ENCODE results near the gene AMZ2.
"Not testable (repeated sequence)": the region's sequence is repeated elsewhere in the genome, so short reads cannot be mapped to it uniquely, and the experiment has no call there.

The AMZ2 gene

GRCh38 chr17:68247445-68248198, at the start of gene AMZ2:
AMZ2 (plus strand) TSS chr17:68248043; CDS start chr17:68250188, 2,145 bp downstream.
- peak; percentile 92 to 98 for DNase-seq

DNA sequence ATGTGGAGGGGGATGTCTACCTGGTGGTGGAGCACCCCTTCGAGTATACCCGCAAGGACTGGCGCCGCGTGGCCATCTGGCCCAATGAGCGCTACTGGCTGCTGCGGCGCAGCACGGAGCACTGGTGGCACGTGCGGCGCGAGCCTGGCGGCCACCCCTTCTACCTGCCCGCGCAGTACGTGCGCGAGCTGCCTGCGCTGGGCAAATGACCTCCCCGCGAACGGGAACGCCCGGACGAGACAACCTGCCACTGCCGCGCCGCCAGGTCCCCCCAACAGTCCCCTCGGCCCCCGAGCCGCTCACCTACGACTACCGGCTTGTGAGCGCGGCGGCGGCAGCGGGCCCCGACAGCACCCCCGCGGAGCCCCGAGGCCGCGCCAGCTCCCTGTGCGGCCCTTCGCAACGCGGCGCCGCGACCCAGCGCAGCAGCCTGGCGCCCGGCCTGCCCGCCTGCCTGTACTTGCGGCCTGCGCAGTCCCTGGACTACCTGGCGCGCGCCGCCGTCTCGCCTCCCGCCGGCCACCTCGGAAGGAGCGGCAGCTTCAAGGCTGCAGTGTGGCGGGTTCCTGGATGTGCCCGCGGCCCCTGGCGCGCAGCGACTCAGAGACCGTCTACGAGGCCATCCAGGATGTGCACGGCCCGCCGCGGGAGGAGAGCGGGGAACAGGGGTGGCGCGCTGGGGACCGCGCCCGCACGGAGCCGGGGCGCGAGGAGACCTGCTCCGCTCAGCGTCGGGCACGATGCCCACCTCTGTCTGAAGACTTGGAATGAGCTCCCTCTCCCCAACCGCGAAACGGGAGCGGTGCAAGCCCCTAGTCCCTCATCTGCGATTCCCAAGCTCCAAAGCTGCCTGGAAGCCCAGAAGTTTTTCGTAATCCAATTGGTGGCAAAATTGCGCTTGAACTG, 48.7 kb upstream of the AMZ2 start:
- peak in 1 of 2 experiments; percentile 60 for DNase-seq

- peak in 1 of 2 experiments; percentile 60 for DNase-seq
Measured at GRCh38 chr17:68199837-68200688, 47.8 kb upstream of the AMZ2 start.

GRCh38 chr17:68200689-68201417, 47.0 kb upstream of the AMZ2 start:
- peak; percentile 86 to 92 for DNase-seq

- DNase-seq = not testable (repeated sequence)
Measured at GRCh38 chr17:68201418-68201771, 46.4 kb upstream of the AMZ2 start.

- not testable (repeated sequence) for DNase-seq
Measured at GRCh38 chr17:68202321-68202720, 45.5 kb upstream of the AMZ2 start.

DNA sequence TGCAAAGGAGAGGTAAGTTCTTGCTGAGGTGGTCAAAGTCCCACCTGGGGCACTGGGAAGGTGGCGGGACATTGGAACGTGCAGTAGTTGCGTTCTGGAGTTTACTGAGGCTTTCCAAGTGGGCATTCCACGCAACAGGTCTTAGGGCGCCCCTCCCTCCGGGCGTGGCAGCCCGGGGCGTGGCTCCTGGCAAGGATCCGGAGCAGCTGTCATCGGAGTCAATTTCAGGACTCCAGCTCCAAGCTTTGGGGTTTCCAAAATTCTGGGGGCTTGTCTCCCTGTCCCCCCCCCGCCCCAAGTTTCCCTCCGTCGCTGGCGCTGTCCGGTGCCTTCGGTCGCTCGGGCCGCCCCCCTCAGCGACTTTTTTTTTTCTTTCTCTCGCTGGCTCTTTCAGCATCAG, 43.1 kb upstream of the AMZ2 start:
- DNase-seq = peak in 1 of 2 experiments; percentile 48

DNA sequence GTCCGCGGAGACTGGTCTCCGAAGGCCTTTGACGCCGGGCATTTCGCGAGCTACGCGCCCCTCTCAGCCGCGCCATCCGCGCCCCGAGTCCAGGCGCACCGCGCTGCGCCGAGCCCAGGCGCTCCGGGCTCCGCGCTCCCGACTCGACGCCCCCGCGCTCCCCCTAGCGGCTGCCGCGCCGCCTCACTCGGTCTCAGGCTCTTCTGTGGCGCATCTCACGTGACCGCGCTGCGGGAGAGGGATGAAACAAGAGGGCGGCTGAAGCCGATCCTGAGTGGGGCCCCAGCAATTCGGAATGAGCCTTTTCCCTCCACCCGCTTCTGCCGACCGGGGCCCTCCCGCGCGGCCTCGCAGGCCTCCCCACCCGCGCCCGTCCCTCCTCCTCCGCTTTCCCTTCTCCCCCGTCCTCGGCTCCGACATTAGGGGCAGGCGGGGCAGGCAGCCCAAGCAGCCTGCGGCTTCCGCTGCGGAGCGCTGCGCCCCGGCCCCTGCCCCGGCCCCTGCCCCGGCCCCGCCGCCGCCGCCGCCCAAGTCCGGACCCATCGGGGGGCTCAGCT, 42.5 kb upstream of the AMZ2 start:
- DNase-seq = peak; percentile 91

DNA sequence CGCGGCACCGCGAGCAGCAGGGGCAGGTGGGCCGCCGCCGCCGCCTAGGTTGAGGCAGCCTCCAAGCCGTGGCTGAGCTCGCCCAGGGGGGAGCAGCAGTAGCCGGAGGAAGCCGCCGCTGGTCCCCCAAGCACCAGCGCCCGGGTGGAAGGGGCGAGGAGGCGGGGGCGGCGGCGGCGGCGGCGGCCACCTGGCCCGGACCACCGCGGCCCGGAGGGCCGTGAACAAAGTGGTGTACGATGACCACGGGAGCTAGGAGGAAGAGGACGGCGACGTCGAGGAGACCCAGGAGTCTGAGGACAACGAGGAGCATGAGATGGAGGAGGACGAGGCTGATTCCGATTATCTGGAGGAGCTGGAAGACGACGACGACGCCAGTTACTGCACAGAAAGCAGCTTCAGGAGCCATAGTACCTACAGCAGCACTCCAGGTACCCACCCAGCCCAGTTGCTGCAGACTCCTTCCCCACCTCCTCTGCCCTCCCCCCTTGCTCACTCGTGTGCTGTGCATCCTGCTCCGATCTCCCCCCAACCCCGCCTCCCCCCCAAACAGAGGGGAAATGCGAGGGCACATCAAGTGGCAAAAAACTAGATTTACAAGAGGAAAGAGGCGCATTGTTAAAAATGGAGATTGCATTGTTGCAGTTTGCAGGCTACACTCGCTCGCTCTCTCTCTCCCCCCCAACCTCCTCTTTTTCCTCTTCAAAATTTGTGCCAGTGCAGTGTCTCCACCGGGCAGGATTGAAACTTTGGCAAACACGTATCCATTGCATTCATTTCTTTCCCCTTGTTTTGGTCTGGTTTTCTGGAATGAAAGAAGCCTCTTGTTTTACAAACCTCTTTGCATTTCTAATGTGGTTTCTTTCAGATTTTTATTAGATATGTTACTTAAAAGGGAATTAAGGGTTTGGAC, 41.8 kb upstream of the AMZ2 start:
- DNase-seq = peak in 1 of 2 experiments; percentile 25

DNA sequence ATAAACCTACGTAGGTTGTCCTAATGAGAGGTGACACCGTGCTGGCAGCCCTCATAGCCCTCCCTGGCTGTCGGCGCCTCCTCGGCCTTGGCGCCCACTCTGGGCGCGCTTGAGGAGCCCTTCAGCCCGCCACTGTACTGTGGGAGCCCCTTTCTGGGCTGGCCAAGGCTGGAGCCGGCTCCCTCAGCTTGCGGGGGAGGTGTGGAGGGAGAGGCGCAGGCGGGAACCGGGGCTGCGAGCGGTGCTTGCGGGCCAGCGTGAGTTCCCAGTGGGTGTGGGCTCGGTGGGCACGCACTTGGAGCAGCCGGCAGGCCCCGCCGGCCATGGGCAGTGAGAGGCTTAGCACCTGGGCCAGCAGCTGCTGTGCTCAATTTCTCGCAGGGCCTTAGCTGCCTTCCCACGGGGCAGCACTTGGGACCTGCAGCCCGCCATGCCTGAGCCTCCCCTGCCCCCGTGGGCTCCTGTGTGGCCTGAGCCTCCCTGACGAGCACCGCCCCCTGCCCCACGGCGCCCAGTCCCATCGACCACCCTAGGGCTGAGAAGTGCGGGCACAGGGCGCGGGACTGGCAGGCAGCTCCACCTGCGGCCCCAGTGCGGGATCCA, 40.1 kb upstream of the AMZ2 start:
- DNase-seq = no peak

- not testable (repeated sequence) for DNase-seq
Measured at GRCh38 chr17:68208651-68209050, 39.2 kb upstream of the AMZ2 start.

DNA sequence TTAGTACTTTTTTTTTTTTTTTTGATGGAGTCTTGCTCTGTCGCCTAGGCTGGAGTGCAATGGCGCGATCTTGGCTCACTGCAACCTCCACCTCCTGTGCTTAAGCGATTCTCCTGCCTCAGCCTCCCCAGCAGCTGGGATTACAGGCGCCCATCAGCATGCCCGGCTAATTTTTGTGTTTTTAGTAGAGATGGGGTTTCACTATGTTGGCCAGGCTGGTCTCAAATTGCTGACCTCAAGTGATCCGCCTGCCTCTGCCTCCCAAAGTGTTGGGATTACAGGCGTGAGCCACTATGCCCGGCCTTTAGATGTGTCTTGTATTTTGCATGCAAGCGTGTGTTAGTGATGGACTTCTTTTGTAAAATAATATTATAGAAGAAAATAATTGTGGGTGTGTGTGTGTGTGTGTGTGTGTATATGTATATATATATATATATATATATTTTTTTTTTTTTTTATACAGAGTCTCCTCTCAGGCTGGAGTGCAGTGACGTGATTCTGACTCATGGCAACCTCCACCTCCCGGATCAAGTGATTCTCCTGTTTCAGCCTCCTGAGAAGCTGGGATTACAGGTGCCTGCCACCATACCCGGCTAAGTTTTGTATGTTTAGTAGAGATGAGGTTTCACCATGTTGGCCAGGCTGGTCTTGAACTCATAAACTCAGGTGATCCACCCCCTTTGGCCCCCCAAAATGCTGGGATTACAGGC, 38.5 kb upstream of the AMZ2 start:
- DNase-seq = not testable (repeated sequence)

GRCh38 chr17:68210570-68211315, 37.1 kb upstream of the AMZ2 start:
- no peak for DNase-seq

DNA sequence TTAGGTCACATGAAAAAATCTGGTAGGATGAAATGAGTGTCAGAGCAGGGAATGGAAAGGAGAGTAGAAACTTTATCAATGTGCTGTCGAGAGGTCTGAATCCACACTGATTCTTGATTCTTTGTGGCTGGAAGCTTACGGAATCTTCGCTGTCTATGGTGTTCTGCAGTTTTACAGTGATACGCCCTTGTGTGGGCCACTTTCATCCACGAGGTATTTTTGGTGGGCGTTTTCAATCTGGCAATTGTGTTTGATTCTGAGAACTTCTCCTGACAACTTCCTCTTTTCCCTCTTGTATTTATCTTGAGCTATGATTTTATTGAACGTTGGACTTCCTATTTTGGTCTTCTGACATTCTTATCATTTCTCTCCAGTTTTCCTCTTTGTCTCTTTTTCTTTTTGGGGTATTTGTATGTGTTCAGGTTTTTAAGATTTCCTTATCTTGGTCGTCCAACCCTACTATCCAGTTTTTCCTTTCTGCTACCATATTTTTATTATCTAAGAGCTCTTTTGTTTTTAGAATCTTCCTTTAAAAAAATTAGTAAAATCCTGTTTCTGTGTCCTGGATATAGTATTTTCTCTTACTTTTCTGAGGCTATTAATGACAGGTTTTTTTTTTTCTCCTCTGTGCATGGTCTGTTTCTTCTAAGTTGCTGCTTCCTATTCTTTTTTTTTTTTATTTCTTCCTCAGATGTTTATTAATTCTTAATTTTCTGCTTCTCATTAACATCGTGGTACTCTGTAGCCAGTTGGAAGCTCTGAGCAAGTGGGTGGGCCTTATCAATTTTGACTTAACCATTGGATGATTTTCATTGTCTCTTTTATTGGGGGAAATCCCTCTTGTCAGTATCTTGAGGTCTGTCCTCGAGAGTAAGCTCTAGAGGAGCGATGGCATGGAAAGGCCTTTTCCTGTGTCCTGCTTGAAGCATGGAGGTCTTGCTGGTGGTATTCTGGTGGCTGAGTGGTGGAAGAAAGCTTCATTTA, 34.1 kb upstream of the AMZ2 start:
- not testable (repeated sequence) for DNase-seq

GRCh38 chr17:68215453-68215852, 32.4 kb upstream of the AMZ2 start:
- DNase-seq = not testable (repeated sequence)

DNA sequence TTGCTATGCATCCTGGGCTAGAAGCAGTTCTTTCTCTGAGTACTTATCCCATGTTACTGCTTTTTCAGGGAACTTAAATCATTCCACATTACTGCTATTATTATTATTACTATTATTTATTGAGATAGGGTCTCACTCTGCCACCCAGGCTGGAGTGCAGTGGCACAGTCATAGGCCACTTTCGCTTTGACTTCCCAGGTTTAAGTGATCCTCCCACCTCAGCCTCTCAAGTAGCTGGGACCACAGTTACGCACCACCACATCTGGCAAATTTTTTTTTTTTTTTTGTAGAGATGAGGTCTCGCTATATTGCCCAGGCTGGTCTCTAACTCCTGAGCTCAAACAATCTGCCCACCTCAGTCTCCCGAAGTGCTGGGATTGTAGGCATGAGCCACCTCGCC, 28.4 kb upstream of the AMZ2 start:
- not testable (repeated sequence) for DNase-seq

- DNase-seq = not testable (repeated sequence)
Measured at GRCh38 chr17:68220186-68220585, 27.7 kb upstream of the AMZ2 start.

Data from NCI-H524 (cell line).